K562 (cell line): ENCODE results near the gene NSMF. TPM values are rescaled to one million over a fixed set of nuclear protein-coding genes. Genes with fewer than 3 reads are reported as not detected.

Experiments
- ATAC-seq: fragments of 200-7000 bp; cut with Tn5 transposase; 3 replicates; pipeline ENCODE4 v1.9.1; 2020; ENCODE audit warnings: moderate library complexity
- BruUV-seq: library from RNA; stranded (reverse); fragments of 400-500 nt; replicated peaks from 2 replicates; lab custom pipeline; 2021; lab: Mats Ljungman, UMichigan
- CTCF ChIA-PET: fragments of 300-600 bp; formaldehyde crosslinking; extraction: SDS; loops from one replicate; lab custom pipeline; 2021; ENCODE audit warnings: low intra/inter-chr PET ratio; lab: Yijun Ruan, JAX
- POLR2A ChIA-PET: fragments of 300-600, 350-650 bp; sonication (Branson Sonifier 250); formaldehyde crosslinking; extraction: SDS; loops from one replicate; lab custom pipeline; 2021; ENCODE audit warnings: antibody characterized with exemption, inconsistent platforms; lab: Yijun Ruan, JAX
- DNase-seq, 4 experiments: peaks; one replicate each; pipeline versions ENCODE4 v3.0.0 to v3.0.0-alpha.2; 2011 to 2018; ENCODE audit warnings: low spot score in 3 of 4, mixed read lengths in 3 of 4; ENCODE audit errors: extremely low read depth in 1 of 4
- FAIRE-seq: peaks from 2 replicates; lab custom pipeline; 2011; peaks lifted over from hg19 to GRCh38; lab: Jason Lieb, UNC
- H2AFZ ChIP-seq: 2 replicates; pipeline ENCODE4 v1.6.0; 2011; ENCODE audit warnings: low read depth, low read length, control low read depth, inconsistent platforms
- H3K27ac ChIP-seq: fragments of 200-600 bp; 3 replicates; pipeline ENCODE4 v1.8.0; 2011; ENCODE audit warnings: low read depth, mild to moderate bottlenecking, control low read depth, inconsistent platforms, low read length, moderate library complexity, mixed read lengths; ENCODE audit errors: extremely low read depth
- H3K27me3 ChIP-seq, 2 experiments: fragments of 300-600 bp in 1 of 2; 2 replicates in 1 of 2; 3 replicates in 1 of 2; pipeline versions ENCODE4 v1.6.0 to v1.8.0; 2011; ENCODE audit warnings: inconsistent platforms in 2 of 2, low read length in 2 of 2, mild to moderate bottlenecking in 1 of 2, mixed read lengths in 1 of 2, moderate library complexity in 1 of 2; ENCODE audit not compliant: control insufficient read depth in 2 of 2, insufficient read depth in 2 of 2
- H3K36me3 ChIP-seq: fragments of 300-600 bp; 3 replicates; pipeline ENCODE4 v1.8.0; 2011; ENCODE audit warnings: mild to moderate bottlenecking, low read length, inconsistent platforms; ENCODE audit not compliant: control insufficient read depth, insufficient read depth
- H3K4me1 ChIP-seq, 2 experiments: fragments of 200-600 bp in 1 of 2; replicated peaks in 1 of 2; 2 replicates in 1 of 2; 3 replicates in 1 of 2; pipeline versions ENCODE4 v1.5.1 to v1.8.0; 2011; ENCODE audit warnings: inconsistent platforms in 2 of 2, low read length in 2 of 2, mild to moderate bottlenecking in 1 of 2, mixed read lengths in 1 of 2, moderate library complexity in 1 of 2; ENCODE audit not compliant: control insufficient read depth in 2 of 2, insufficient read depth in 2 of 2
- H3K4me2 ChIP-seq: 2 replicates; pipeline ENCODE4 v1.6.1; 2011; ENCODE audit warnings: low read length, control low read depth, inconsistent platforms, mixed read lengths; ENCODE audit not compliant: insufficient read depth
- H3K4me3 ChIP-seq: fragments of 200-600 bp; sonication (generic), shearing (Covaris generic); 2 replicates; pipeline ENCODE4 v1.5.1; 2016; ENCODE audit warnings: control low read depth, inconsistent platforms
- H3K79me2 ChIP-seq: fragments of 200-600 bp; 3 replicates; pipeline ENCODE4 v1.8.0; 2011; ENCODE audit warnings: low read length, inconsistent platforms; ENCODE audit not compliant: control insufficient read depth, insufficient read depth
- H3K9ac ChIP-seq, 2 experiments: 2 replicates each; pipeline versions ENCODE4 v1.6.0 to v1.6.1; 2011; ENCODE audit warnings: low read depth in 2 of 2, low read length in 2 of 2, control low read depth in 1 of 2, inconsistent platforms in 1 of 2, mild to moderate bottlenecking in 1 of 2, mixed read lengths in 1 of 2; ENCODE audit not compliant: insufficient read depth in 1 of 2
- H3K9me1 ChIP-seq: one replicate; pipeline ENCODE4 v1.6.0; 2011; ENCODE audit warnings: inconsistent platforms, mild to moderate bottlenecking, low read length, moderate library complexity; ENCODE audit not compliant: control insufficient read depth, insufficient read depth
- H3K9me3 ChIP-seq: replicated peaks from 2 replicates; pipeline ENCODE4 v1.5.1; 2011; ENCODE audit warnings: low read depth, low read length, inconsistent platforms; ENCODE audit not compliant: control insufficient read depth, insufficient read depth
- H4K20me1 ChIP-seq: replicated peaks from 2 replicates; pipeline ENCODE4 v1.6.1; 2011; ENCODE audit warnings: low read length, inconsistent platforms, mixed read lengths; ENCODE audit not compliant: control insufficient read depth, insufficient read depth
- DPF2 ChIP-seq: fragments of 450-650 bp; IDR thresholded peaks from 2 replicates; pipeline ENCODE4 v1.6.1; 2016
- HNRNPLL ChIP-seq: fragments of 200-400 bp; formaldehyde crosslinking; IDR thresholded peaks from 2 replicates; pipeline ENCODE4 v1.6.1; 2017; ENCODE audit warnings: low read length, low read depth, mild to moderate bottlenecking; ENCODE audit not compliant: poor library complexity, severe bottlenecking
- PTRF ChIP-seq: fragments of 450-650 bp; IDR thresholded peaks from 2 replicates; pipeline ENCODE4 v1.6.1; 2016; ENCODE audit warnings: mild to moderate bottlenecking, missing genetic modification characterization, missing compliant biosample characterization
- RBM22 ChIP-seq: fragments of 200-400 bp; formaldehyde crosslinking; IDR thresholded peaks from 2 replicates; pipeline ENCODE4 v1.6.1; 2018; ENCODE audit warnings: low read length, low read depth; ENCODE audit not compliant: poor library complexity, severe bottlenecking
- U2AF1 ChIP-seq: fragments of 200-400 bp; formaldehyde crosslinking; optimal IDR thresholded peaks from 2 replicates; pipeline ENCODE3; 2017; ENCODE audit warnings: mild to moderate bottlenecking, low read depth, low read length, moderate library complexity
- WGBS: fragments of 100-300 bp; shearing (Covaris generic); methylation state at CpG from one replicate; pipeline ENCODE4 v1.1.6; 2016; ENCODE audit warnings: low coverage, mixed read lengths; ENCODE audit not compliant: insufficient coverage; ENCODE audit errors: missing lambda C conversion rate; 5-methylcytosine and 5-hydroxymethylcytosine counted together
- in situ Hi-C: fragments of 300-500 bp; cut with MboI; formaldehyde crosslinking; loops from 4 replicates; pipeline ENCODE4 v1.15.0; 2018; ENCODE audit warnings: inconsistent platforms, mixed read lengths
- intact Hi-C: fragments of 100-400 bp; cut with micrococcal nuclease; formaldehyde crosslinking; loops from 2 replicates; pipeline ENCODE4 v1.14.2; 2022
- polyA plus RNA-seq, 8 experiments: library from polyadenylated mRNA; depleted of rRNA in 4 of 8; stranded (reverse) in 5 of 8; unstranded in 3 of 8; fragments of >200 nt; fragmentation: Nextera tagmentation in 2 of 8; fragmentation: Illumina TruSeq in 1 of 8; extraction: Ambion mirVana in 2 of 8; extraction: Trizol in 1 of 8; gene quantifications; 2 replicates each; pipeline versions ENCODE4 v1.2.1 to v1.2.3, GENCODE V29; 2011 to 2014; ENCODE audit warnings: inconsistent platforms in 1 of 8, missing spikeins in 1 of 8
- total RNA-seq, 7 experiments: library from RNA; depleted of rRNA in 6 of 7; stranded (reverse); fragments of >200 nt in 6 of 7; fragmentation: Illumina TruSeq in 2 of 7; extraction: Trizol in 2 of 7; gene quantifications; 2 replicates each; pipeline versions ENCODE4 v1.2.1 to v1.2.3, GENCODE V29; 2011 to 2021; ENCODE audit warnings: low replicate concordance in 1 of 7
- TF ChIP-seq, protein P1 (sequence below): fragments of 200-600 bp; sonication (generic); IDR thresholded peaks from one replicate; pipeline ENCODE4 v1.6.1; 2012; ENCODE audit warnings: mild to moderate bottlenecking, low read depth, low read length, inconsistent platforms
- TF ChIP-seq, protein P2 (sequence below): conservative IDR thresholded peaks from 2 replicates; pipeline ENCODE4 v1.6.1; 2011; ENCODE audit warnings: low read depth, mild to moderate bottlenecking, low read length; ENCODE audit not compliant: control insufficient read depth

The NSMF gene
- total and polyA plus RNA-seq, 9 of the 15 experiments (the other 6 are each of a cell fraction or from before 2014, with no cell fraction given): 0.20 to 82.7 (median 29.3) TPM

DNA sequence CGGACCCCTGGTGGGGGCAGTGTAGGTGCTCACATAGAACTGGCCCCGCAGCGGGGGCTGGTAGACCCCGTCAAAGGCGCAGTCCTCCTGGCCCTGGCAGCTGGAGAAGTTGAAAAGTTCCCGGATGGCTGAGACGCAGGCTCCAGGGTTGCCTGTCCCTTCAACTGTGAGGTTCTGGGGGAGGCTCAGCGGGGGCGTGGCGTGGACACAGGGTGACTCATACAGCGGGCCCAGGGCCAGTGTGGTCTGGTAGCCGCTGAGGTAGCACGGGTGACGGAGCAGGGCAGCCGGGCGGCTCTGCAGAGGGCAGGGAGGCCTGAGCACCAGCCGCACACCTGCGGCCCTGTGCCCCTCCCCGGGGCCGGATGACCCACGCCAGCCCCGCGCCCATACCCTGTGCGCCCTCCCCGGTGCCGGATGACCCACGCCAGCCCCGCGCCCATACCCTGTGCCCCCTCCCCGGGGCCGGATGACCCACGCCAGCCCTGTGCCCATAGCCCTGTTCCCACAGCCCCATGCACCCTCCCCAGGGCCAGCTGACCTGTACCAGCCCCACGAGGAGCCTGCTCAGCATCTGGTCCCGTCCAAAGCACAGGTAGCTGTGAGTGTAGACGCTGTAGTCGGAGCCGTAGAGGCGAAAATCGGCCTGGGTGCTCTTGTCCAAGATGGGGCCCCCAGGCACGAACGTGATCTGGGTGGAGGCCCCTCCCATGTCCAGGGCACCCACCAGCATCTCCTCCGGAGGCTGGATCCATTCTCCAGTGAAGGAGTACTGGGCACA, 23.0 kb downstream of the NSMF start:
- peak overlapping the region; percentile 78; the same call in 2 of the 3 replicates for H3K27ac ChIP-seq
- no peaks in the 10 kb centered on the region for H3K27me3 ChIP-seq
- no TSS peak for BruUV-seq
- H3K9me1 ChIP-seq: no peaks in the 10 kb centered on the region
- H3K36me3 ChIP-seq: no peaks in the 10 kb centered on the region
- H3K4me3 ChIP-seq: no peak overlapping the region; the same call in 1 of the 2 replicates
- no peaks in the 10 kb centered on the region for H3K79me2 ChIP-seq
- no peaks in the 10 kb centered on the region for H4K20me1 ChIP-seq
- H3K9ac ChIP-seq: peak overlapping the region; percentile 69 to 91
- peak; percentile 94 for FAIRE-seq
- ATAC-seq: peak; percentile 96
- intact Hi-C loops: no loop called here
- H3K4me1 ChIP-seq: peaks cover 14 to 79% of the 10 kb centered on the region in 2 experiments; a peak in 4 of 5 replicates
- H2AFZ ChIP-seq: peak overlapping the region; percentile 74
- H3K4me2 ChIP-seq: peak overlapping the region; percentile 50
- POLR2A ChIA-PET: interaction anchor here (1.0 to 3.5 kb wide), 4 partner anchors 8 to 197 kb away, joined by 3 to 21 read pairs (median 4); partner anchors contain the start of genes EXD3 and NOXA1
- no peaks in the 10 kb centered on the region for H3K9me3 ChIP-seq
- peak; percentile 88 to 94 (median 91) for DNase-seq
- 31% methylated on average over 36 of the region's 42 CpGs for WGBS
- CTCF ChIA-PET: no interaction called here
- in situ Hi-C loops: no loop called here
- TF ChIP-seq PTRF (tag) (no peak), RBM22 (no peak), DPF2 (peak; percentile 82), U2AF1 (no peak), HNRNPLL (no peak)
- TF ChIP-seq, protein P1, sequence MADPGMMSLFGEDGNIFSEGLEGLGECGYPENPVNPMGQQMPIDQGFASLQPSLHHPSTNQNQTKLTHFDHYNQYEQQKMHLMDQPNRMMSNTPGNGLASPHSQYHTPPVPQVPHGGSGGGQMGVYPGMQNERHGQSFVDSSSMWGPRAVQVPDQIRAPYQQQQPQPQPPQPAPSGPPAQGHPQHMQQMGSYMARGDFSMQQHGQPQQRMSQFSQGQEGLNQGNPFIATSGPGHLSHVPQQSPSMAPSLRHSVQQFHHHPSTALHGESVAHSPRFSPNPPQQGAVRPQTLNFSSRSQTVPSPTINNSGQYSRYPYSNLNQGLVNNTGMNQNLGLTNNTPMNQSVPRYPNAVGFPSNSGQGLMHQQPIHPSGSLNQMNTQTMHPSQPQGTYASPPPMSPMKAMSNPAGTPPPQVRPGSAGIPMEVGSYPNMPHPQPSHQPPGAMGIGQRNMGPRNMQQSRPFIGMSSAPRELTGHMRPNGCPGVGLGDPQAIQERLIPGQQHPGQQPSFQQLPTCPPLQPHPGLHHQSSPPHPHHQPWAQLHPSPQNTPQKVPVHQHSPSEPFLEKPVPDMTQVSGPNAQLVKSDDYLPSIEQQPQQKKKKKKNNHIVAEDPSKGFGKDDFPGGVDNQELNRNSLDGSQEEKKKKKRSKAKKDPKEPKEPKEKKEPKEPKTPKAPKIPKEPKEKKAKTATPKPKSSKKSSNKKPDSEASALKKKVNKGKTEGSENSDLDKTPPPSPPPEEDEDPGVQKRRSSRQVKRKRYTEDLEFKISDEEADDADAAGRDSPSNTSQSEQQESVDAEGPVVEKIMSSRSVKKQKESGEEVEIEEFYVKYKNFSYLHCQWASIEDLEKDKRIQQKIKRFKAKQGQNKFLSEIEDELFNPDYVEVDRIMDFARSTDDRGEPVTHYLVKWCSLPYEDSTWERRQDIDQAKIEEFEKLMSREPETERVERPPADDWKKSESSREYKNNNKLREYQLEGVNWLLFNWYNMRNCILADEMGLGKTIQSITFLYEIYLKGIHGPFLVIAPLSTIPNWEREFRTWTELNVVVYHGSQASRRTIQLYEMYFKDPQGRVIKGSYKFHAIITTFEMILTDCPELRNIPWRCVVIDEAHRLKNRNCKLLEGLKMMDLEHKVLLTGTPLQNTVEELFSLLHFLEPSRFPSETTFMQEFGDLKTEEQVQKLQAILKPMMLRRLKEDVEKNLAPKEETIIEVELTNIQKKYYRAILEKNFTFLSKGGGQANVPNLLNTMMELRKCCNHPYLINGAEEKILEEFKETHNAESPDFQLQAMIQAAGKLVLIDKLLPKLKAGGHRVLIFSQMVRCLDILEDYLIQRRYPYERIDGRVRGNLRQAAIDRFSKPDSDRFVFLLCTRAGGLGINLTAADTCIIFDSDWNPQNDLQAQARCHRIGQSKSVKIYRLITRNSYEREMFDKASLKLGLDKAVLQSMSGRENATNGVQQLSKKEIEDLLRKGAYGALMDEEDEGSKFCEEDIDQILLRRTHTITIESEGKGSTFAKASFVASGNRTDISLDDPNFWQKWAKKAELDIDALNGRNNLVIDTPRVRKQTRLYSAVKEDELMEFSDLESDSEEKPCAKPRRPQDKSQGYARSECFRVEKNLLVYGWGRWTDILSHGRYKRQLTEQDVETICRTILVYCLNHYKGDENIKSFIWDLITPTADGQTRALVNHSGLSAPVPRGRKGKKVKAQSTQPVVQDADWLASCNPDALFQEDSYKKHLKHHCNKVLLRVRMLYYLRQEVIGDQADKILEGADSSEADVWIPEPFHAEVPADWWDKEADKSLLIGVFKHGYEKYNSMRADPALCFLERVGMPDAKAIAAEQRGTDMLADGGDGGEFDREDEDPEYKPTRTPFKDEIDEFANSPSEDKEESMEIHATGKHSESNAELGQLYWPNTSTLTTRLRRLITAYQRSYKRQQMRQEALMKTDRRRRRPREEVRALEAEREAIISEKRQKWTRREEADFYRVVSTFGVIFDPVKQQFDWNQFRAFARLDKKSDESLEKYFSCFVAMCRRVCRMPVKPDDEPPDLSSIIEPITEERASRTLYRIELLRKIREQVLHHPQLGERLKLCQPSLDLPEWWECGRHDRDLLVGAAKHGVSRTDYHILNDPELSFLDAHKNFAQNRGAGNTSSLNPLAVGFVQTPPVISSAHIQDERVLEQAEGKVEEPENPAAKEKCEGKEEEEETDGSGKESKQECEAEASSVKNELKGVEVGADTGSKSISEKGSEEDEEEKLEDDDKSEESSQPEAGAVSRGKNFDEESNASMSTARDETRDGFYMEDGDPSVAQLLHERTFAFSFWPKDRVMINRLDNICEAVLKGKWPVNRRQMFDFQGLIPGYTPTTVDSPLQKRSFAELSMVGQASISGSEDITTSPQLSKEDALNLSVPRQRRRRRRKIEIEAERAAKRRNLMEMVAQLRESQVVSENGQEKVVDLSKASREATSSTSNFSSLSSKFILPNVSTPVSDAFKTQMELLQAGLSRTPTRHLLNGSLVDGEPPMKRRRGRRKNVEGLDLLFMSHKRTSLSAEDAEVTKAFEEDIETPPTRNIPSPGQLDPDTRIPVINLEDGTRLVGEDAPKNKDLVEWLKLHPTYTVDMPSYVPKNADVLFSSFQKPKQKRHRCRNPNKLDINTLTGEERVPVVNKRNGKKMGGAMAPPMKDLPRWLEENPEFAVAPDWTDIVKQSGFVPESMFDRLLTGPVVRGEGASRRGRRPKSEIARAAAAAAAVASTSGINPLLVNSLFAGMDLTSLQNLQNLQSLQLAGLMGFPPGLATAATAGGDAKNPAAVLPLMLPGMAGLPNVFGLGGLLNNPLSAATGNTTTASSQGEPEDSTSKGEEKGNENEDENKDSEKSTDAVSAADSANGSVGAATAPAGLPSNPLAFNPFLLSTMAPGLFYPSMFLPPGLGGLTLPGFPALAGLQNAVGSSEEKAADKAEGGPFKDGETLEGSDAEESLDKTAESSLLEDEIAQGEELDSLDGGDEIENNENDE: no peak
- TF ChIP-seq, protein P2, sequence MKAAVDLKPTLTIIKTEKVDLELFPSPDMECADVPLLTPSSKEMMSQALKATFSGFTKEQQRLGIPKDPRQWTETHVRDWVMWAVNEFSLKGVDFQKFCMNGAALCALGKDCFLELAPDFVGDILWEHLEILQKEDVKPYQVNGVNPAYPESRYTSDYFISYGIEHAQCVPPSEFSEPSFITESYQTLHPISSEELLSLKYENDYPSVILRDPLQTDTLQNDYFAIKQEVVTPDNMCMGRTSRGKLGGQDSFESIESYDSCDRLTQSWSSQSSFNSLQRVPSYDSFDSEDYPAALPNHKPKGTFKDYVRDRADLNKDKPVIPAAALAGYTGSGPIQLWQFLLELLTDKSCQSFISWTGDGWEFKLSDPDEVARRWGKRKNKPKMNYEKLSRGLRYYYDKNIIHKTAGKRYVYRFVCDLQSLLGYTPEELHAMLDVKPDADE: no peak
